K562 (cell line): ENCODE data around the gene CASTOR1. TPM values are rescaled to one million over a fixed set of nuclear protein-coding genes. Genes with fewer than 3 reads are reported as not detected.

Experiments used
- ADNP ChIP-seq: fragments of 200-800 bp; sonication (Bioruptor generic); IDR thresholded peaks from 2 replicates; pipeline ENCODE4 v1.6.1; 2016; ENCODE audit warnings: missing genetic modification characterization, missing compliant biosample characterization
- CBFA2T2 ChIP-seq: fragments of 450-650 bp; conservative IDR thresholded peaks from 2 replicates; pipeline ENCODE4 v1.6.1; 2017; ENCODE audit warnings: mild to moderate bottlenecking
- FOXJ2 ChIP-seq: fragments of 200-800 bp; sonication (Bioruptor generic); IDR thresholded peaks from 2 replicates; pipeline ENCODE4 v1.6.1; 2016; ENCODE audit warnings: missing genetic modification characterization, missing compliant biosample characterization
- GATA2 ChIP-seq: sonication (generic); formaldehyde crosslinking; IDR thresholded peaks from 2 replicates; pipeline ENCODE4 v1.4.0; 2020; ENCODE audit warnings: mild to moderate bottlenecking, missing genetic modification reagents
- IFI16 ChIP-seq: fragments of 250-450 bp; sonication (Bioruptor Pico); IDR thresholded peaks from 2 replicates; pipeline ENCODE4 v2.1.2; 2022; ENCODE audit warnings: mild to moderate bottlenecking, inconsistent platforms
- KDM1A ChIP-seq, 2 experiments: fragments of 450-650 bp; IDR thresholded peaks; 2 replicates each; pipeline ENCODE4 v1.6.1; 2016; ENCODE audit warnings: mild to moderate bottlenecking in 2 of 2
- MXD1 ChIP-seq: fragments of 250-450 bp; sonication (Bioruptor Pico); IDR thresholded peaks from 2 replicates; pipeline ENCODE4 v1.8.0; 2021; ENCODE audit warnings: borderline replicate concordance, mild to moderate bottlenecking, moderate library complexity; ENCODE audit not compliant: poor library complexity, severe bottlenecking
- PRDM10 ChIP-seq: fragments of 450-650 bp; IDR thresholded peaks from 2 replicates; pipeline ENCODE4 v1.6.1; 2018; ENCODE audit not compliant: partially characterized antibody
- PTTG1 ChIP-seq: fragments of 450-650 bp; IDR thresholded peaks from 2 replicates; pipeline ENCODE4 v1.6.1; 2016; ENCODE audit warnings: low read depth, mild to moderate bottlenecking, missing genetic modification characterization, missing compliant biosample characterization
- SLC30A9 ChIP-seq: fragments of 250-450 bp; sonication (Bioruptor Pico); IDR thresholded peaks from 2 replicates; pipeline ENCODE4 v1.8.0; 2022; ENCODE audit warnings: mild to moderate bottlenecking, moderate library complexity
- ZFX ChIP-seq: sonication (generic); formaldehyde crosslinking; IDR thresholded peaks from 2 replicates; pipeline ENCODE4 v1.8.0; 2022; ENCODE audit warnings: mild to moderate bottlenecking, missing genetic modification reagents, moderate library complexity
- ZNF318 ChIP-seq, 2 experiments: fragments of 450-650 bp; IDR thresholded peaks; 2 replicates each; pipeline ENCODE4 v1.6.1; 2016; ENCODE audit warnings: mild to moderate bottlenecking in 2 of 2, borderline replicate concordance in 1 of 2, low read depth in 1 of 2, moderate library complexity in 1 of 2
- polyA plus RNA-seq, 8 experiments: library from polyadenylated mRNA; depleted of rRNA in 4 of 8; stranded (reverse) in 5 of 8; unstranded in 3 of 8; fragments of >200 nt; fragmentation: Nextera tagmentation in 2 of 8; fragmentation: Illumina TruSeq in 1 of 8; extraction: Ambion mirVana in 2 of 8; extraction: Trizol in 1 of 8; gene quantifications; 2 replicates each; pipeline versions ENCODE4 v1.2.1 to v1.2.3, GENCODE V29; 2011 to 2014; ENCODE audit warnings: inconsistent platforms in 1 of 8, missing spikeins in 1 of 8
- total RNA-seq, 7 experiments: library from RNA; depleted of rRNA in 6 of 7; stranded (reverse); fragments of >200 nt in 6 of 7; fragmentation: Illumina TruSeq in 2 of 7; extraction: Trizol in 2 of 7; gene quantifications; 2 replicates each; pipeline versions ENCODE4 v1.2.1 to v1.2.3, GENCODE V29; 2011 to 2021; ENCODE audit warnings: low replicate concordance in 1 of 7
- TF ChIP-seq, protein P1 (sequence below), 2 experiments: fragments of 450-650 bp in 1 of 2; sonication (generic) in 1 of 2; formaldehyde crosslinking in 1 of 2; IDR thresholded peaks in 1 of 2; conservative IDR thresholded peaks in 1 of 2; 2 replicates each; pipeline versions ENCODE4 v1.6.1 to v1.8.1; 2016 to 2023; ENCODE audit warnings: mild to moderate bottlenecking in 2 of 2, moderate library complexity in 2 of 2, inconsistent platforms in 1 of 2, missing genetic modification reagents in 1 of 2

Gene CASTOR1
- total and polyA plus RNA-seq, 9 of the 15 experiments (the other 6 are each of a cell fraction or from before 2014, with no cell fraction given): 0.35 to 2.6 (median 1.1) TPM

GRCh38 chr22:30305906-30306626, 16.8 kb upstream of the CASTOR1 start (continued):
- TF ChIP-seq ZNF318 (IDR thresholded peaks at IDR 0.05; ENCODE audit: borderline replicate concordance in 1 of 2, low read depth in 1 of 2) (no peak), PRDM10 (no peak), SLC30A9 (CRISPR knock-in tag) (no peak), IFI16 (no peak), GATA2 (CRISPR knock-in tag) (peak; percentile 47; the same call in 1 of the 2 replicates), ZFX (CRISPR knock-in tag) (no peak), KDM1A (IDR thresholded peaks at IDR 0.05) (peak; percentile 86 to 89), PTTG1 (no peak), FOXJ2 (tag) (no peak), MXD1 (CRISPR knock-in tag) (no peak), CBFA2T2 (peak; percentile 56), ADNP (tag) (peak; percentile 92)
- TF ChIP-seq, protein P1, sequence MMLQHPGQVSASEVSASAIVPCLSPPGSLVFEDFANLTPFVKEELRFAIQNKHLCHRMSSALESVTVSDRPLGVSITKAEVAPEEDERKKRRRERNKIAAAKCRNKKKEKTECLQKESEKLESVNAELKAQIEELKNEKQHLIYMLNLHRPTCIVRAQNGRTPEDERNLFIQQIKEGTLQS (IDR thresholded peaks at IDR 0.05): 0 out of 2 replicates have a peak, but pooled peaks have one; percentile 31
- TF ChIP-seq, protein P1 (CRISPR knock-in tag; conservative IDR thresholded peaks at IDR 0.05): no peak
